Esophagus muscularis mucosa (tissue), 3 donors: ENCODE results near the gene PLXDC2.

Source experiments
- POLR2A ChIP-seq: fragments of 450-650 bp; IDR thresholded peaks from one replicate; pipeline ENCODE4 v1.6.1; 2017; ENCODE audit warnings: antibody characterized with exemption, moderate library complexity, mild to moderate bottlenecking, low read depth
- POLR2AphosphoS5 ChIP-seq, 2 donors: sonication (generic); formaldehyde crosslinking; IDR thresholded peaks; one replicate each; pipeline ENCODE4 v1.6.1; 2017; ENCODE audit warnings: antibody characterized with exemption in 2 of 2
- TF ChIP-seq, protein P1 (sequence below), 3 experiments: fragments of 200-600 bp in 2 of 3; fragments of 450-650 bp in 1 of 3; sonication (generic) in 2 of 3; IDR thresholded peaks; one replicate each; pipeline ENCODE4 v1.5.1; 2017 to 2019; ENCODE audit warnings: antibody characterized with exemption in 3 of 3, mild to moderate bottlenecking in 2 of 3, moderate library complexity in 1 of 3

DNA sequence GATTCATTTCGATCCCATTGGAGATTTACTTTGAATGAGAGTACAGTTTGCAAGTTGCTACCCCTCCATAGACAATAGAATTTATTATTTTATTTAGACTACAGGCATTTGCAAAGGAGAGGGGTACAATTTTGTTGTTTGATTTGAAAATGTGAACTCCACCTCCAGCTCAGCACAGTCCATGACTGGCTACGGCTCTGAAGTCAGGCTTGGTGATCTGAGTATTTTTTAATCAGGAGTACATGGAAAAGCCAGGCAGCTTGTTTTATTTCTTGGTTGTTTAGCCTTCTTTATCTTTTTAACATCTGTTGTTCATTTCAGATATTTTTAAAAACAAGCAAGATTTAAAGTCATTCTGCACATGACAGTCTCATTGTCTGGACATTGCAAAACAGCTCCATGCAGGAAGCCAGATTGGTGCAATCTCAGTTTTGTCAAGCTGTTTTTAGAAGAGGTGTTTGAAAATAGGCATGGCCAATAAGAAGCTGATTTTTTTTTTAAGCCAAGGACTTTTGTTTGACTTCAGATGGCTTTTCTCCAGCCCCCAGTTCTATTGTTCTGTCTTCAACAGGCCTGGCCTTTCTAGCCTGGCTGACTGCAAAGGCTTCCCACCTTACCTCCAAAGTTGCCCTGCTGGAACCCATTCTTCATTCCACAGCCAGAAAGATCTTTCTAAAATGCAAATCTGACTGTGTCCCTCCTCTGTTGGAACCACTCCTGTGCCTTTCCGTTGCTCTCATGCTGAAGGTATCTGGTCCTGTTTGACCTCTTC is 12.2 kb downstream of the PLXDC2 start:
- TF ChIP-seq POLR2A (no peak), POLR2AphosphoS5 (IDR thresholded peaks at IDR 0.05) (peak; percentile 16 to 43)
- TF ChIP-seq, protein P1, sequence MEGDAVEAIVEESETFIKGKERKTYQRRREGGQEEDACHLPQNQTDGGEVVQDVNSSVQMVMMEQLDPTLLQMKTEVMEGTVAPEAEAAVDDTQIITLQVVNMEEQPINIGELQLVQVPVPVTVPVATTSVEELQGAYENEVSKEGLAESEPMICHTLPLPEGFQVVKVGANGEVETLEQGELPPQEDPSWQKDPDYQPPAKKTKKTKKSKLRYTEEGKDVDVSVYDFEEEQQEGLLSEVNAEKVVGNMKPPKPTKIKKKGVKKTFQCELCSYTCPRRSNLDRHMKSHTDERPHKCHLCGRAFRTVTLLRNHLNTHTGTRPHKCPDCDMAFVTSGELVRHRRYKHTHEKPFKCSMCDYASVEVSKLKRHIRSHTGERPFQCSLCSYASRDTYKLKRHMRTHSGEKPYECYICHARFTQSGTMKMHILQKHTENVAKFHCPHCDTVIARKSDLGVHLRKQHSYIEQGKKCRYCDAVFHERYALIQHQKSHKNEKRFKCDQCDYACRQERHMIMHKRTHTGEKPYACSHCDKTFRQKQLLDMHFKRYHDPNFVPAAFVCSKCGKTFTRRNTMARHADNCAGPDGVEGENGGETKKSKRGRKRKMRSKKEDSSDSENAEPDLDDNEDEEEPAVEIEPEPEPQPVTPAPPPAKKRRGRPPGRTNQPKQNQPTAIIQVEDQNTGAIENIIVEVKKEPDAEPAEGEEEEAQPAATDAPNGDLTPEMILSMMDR (IDR thresholded peaks at IDR 0.05): no peak
